ENCODE results near the gene HACD4.

Gene HACD4

GRCh38 chr9:21031091-21031807 lies at the start of gene HACD4:
Gene HACD4 (minus strand): TSS chr9:21031640. CDS start chr9:21031590, 50 bp downstream.
- peak; percentile 47 for DNase-seq

GRCh38 chr9:21080793-21081192 lies 49.4 kb upstream of the HACD4 start:
- no peak for DNase-seq

- no peak for DNase-seq
Observed at GRCh38 chr9:21078702-21079101, 47.3 kb upstream of the HACD4 start.

GRCh38 chr9:21077781-21078180 lies 46.3 kb upstream of the HACD4 start, which contains the start of gene IFNB1:
Gene IFNB1 (minus strand): TSS chr9:21077942. CDS start chr9:21077869, 73 bp downstream.
- DNase-seq: no peak

GRCh38 chr9:21075484-21075883 lies 44.0 kb upstream of the HACD4 start:
- no peak for DNase-seq

GRCh38 chr9:21070906-21071305 lies 39.5 kb upstream of the HACD4 start:
- DNase-seq: no peak

GRCh38 chr9:21070171-21070571 lies 38.7 kb upstream of the HACD4 start:
- DNase-seq: peak; percentile 28

GRCh38 chr9:21060919-21061561 lies 29.6 kb upstream of the HACD4 start:
- no peak for DNase-seq

GRCh38 chr9:21056931-21057330 lies 25.5 kb upstream of the HACD4 start:
- DNase-seq: no peak

GRCh38 chr9:21053851-21054250 lies 22.4 kb upstream of the HACD4 start:
- DNase-seq: no peak

- no peak for DNase-seq
Observed at GRCh38 chr9:21047281-21047691, 15.8 kb upstream of the HACD4 start.

- no peak for DNase-seq
Observed at GRCh38 chr9:21043841-21044240, 12.4 kb upstream of the HACD4 start.

GRCh38 chr9:21042466-21042865 lies 11.0 kb upstream of the HACD4 start:
- no peak for DNase-seq

GRCh38 chr9:21039302-21039701 lies 7.9 kb upstream of the HACD4 start:
- no peak for DNase-seq

- no peak for DNase-seq
Observed at GRCh38 chr9:21037278-21037677, 5.8 kb upstream of the HACD4 start.

- no peak for DNase-seq
Observed at GRCh38 chr9:21031808-21032183, 356 bp upstream of the HACD4 start.

- no peak for DNase-seq
Observed at GRCh38 chr9:21030389-21031035, 928 bp downstream of the HACD4 start.

- no peak for DNase-seq
Observed at GRCh38 chr9:21029661-21030060, 1.8 kb downstream of the HACD4 start.

- no peak for DNase-seq
Observed at GRCh38 chr9:21028466-21028865, 3.0 kb downstream of the HACD4 start.

- no peak for DNase-seq
Observed at GRCh38 chr9:21027295-21027694, 4.1 kb downstream of the HACD4 start.

- no peak for DNase-seq
Observed at GRCh38 chr9:21023861-21024260, 7.6 kb downstream of the HACD4 start.

GRCh38 chr9:21018177-21018576 lies 13.3 kb downstream of the HACD4 start:
- DNase-seq: no peak

GRCh38 chr9:21016701-21017491 lies 14.5 kb downstream of the HACD4 start:
- DNase-seq: no peak

Measured in midbrain (tissue), 1 donor.